ENCODE data around the gene PLA2G6.
A peak's percentile ranks its signal among the peaks of the same experiment; 100 is the strongest.

PLA2G6 gene

GRCh38 chr22:38074181-38075104 lies 107.2 kb downstream of the PLA2G6 start:
- DNase-seq (ENCODE audit: extremely low read depth, low read depth), result no peak
- no peak overlapping the region for H3K4me3 ChIP-seq (replicated peaks; ENCODE audit: low read depth, low read length)
- TF ChIP-seq, protein P1, sequence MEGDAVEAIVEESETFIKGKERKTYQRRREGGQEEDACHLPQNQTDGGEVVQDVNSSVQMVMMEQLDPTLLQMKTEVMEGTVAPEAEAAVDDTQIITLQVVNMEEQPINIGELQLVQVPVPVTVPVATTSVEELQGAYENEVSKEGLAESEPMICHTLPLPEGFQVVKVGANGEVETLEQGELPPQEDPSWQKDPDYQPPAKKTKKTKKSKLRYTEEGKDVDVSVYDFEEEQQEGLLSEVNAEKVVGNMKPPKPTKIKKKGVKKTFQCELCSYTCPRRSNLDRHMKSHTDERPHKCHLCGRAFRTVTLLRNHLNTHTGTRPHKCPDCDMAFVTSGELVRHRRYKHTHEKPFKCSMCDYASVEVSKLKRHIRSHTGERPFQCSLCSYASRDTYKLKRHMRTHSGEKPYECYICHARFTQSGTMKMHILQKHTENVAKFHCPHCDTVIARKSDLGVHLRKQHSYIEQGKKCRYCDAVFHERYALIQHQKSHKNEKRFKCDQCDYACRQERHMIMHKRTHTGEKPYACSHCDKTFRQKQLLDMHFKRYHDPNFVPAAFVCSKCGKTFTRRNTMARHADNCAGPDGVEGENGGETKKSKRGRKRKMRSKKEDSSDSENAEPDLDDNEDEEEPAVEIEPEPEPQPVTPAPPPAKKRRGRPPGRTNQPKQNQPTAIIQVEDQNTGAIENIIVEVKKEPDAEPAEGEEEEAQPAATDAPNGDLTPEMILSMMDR (IDR thresholded peaks at IDR 0.05; ENCODE audit: low read depth, low read length, missing control alignments), result peak; percentile 44

- DNase-seq (ENCODE audit: extremely low read depth, low read depth), result no peak
- no peak overlapping the region for H3K4me3 ChIP-seq (replicated peaks; ENCODE audit: low read depth, low read length)
- TF ChIP-seq, protein P1 (IDR thresholded peaks at IDR 0.05; ENCODE audit: low read depth, low read length, missing control alignments), result no peak
Measured at GRCh38 chr22:38073150-38074130, 108.2 kb downstream of the PLA2G6 start.

GRCh38 chr22:38072322-38073149 lies 109.1 kb downstream of the PLA2G6 start:
- TF ChIP-seq, protein P1 (IDR thresholded peaks at IDR 0.05; ENCODE audit: low read depth, low read length, missing control alignments), result no peak
- no peak for DNase-seq (ENCODE audit: extremely low read depth, low read depth)

DNA sequence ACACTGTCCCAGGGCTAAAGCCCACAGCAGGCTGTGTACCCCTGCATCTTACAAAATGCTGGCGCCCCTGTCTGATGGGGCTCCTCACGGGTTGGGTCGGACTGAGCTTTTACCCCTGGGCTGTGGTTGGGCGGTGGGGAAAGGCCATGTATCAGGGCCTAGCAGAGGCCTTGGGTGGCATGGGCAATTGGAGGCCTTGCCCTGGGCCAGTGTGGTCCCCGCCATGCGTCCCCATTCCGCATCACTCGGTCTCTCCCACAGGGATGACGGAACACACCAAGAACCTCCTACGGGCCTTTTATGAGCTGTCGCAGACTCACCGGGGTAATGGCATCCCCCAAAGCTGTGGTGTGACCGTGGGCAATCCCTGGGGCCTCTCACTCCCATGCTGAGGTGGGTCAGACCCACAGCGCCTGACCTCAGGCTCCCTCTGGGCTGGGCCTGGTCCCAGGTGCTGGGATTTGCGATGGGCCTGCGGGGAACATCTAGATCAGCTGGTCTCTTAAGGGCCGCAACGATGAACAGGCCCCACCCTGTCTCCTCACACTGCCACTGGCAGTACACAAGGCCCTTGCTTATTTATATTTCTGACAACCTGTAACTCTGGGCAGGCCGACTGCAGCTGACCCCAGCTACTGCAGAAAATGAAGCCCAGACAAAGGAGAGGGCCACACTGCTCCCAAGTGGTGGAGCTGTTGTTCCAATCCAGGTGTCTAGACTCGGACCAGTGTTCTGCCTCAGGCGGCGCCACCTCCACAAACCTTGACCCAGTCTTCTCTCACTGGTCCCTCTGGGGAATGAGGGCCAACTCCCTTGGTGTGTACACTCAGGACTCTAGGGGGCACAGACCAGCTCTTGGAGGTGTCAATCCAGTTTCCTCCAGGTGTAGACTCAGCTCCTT lies 110.0 kb downstream of the PLA2G6 start:
- TF ChIP-seq, protein P1 (IDR thresholded peaks at IDR 0.05; ENCODE audit: low read depth, low read length, missing control alignments), result no peak
- H3K4me3 ChIP-seq (replicated peaks; ENCODE audit: low read depth, low read length), result no peak overlapping the region
- DNase-seq (ENCODE audit: extremely low read depth, low read depth), result no peak

More at GRCh38 chr22:38072322-38073149, 109.1 kb downstream of the PLA2G6 start:
- H3K4me3 ChIP-seq (replicated peaks; ENCODE audit: low read depth, low read length), result no peak overlapping the region

DNA sequence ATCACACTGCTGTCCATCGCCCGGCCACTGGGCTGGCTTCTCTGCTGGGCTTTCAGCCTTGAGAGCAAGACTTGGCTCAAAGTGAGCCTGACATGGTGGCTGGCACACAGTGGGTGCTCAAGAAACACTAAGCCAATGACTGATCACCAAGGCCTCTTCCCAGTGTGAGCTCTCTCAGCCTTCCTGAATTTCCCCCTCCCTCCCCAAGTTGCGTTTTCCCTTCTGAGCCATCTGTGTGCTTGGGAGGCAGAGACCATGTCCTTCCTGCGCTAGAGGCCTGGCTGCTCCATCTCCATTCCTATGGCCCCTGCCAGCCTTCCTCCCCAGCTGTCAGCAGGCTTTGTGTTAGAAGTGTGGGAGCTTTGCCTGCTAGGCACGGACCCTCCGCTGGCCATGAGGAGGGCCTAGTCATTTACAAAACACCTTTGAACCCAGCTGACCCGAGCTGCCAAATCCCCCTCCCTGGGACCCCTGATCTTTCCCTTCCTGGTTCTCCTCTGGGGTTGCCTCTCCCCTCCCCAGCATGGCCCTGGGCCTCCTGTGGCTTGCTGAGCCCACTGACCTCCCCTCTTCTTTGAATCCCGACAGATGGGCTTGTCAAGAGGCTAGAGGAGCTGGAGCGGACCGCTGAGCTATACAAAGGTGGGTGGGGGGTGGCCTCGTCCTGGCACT lies 111.2 kb downstream of the PLA2G6 start:
- no peak overlapping the region for H3K4me3 ChIP-seq (replicated peaks; ENCODE audit: low read depth, low read length)
- no peak for DNase-seq (ENCODE audit: extremely low read depth, low read depth)
- TF ChIP-seq, protein P1 (IDR thresholded peaks at IDR 0.05; ENCODE audit: low read depth, low read length, missing control alignments), result no peak
